ENCODE data around the gene COL11A2.

COL11A2 gene

DNA sequence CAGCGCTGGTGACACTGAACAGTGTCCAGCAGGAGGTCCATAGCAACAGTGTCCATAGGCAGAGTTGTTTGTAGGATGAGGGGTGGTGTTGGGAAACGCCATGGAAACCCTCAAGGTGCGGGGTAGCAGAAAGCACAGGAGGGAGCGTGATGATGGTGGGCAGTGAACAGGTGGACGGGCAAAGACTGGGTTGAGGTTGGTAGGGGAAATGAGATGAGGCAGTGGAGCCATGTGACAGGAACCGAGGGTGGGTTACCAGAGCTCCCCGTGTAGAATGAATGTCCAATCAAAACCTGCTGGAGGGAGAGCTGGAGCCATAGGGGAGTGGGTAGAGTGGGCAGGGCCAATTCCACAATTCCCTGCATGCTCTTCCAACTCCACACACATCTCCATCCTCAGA is 78.5 kb downstream of the COL11A2 start:
- no peak for DNase-seq

All from fibroblast of skin of right quadriceps (primary cell).